HG03060 (cell line): Measurements from ENCODE around the gene MTMR11.
A peak's percentile ranks its signal among the peaks of the same experiment; 100 is the strongest.

Experiments
- ATAC-seq: cut with Tn5 transposase; IDR thresholded peaks from one replicate; pipeline ENCODE4 v1.9.1; 2021; ENCODE audit warnings: low read depth, moderate number of reproducible peaks; ENCODE audit not compliant: unreplicated experiment

The MTMR11 gene

DNA sequence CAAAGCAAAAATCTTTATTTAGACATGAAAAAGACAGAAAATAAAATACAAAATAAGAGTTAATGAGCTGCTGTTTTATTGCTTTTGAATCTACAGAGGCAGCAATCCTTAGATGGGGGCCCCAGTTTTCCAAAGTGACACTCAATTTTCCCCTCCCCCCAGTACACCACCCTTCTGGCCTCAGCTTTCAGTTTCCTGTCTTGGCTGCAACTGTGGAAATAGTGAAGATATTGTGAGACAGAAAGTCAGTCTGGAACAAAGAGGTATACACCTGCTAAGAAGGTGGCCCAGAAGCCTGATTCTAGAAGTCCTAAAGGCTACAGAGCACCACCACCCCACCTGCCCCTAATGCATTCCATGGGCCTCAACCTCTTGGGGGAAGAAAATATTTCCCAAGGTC lies 1.1 kb upstream of the MTMR11 start:
- ATAC-seq, result no peak

DNA sequence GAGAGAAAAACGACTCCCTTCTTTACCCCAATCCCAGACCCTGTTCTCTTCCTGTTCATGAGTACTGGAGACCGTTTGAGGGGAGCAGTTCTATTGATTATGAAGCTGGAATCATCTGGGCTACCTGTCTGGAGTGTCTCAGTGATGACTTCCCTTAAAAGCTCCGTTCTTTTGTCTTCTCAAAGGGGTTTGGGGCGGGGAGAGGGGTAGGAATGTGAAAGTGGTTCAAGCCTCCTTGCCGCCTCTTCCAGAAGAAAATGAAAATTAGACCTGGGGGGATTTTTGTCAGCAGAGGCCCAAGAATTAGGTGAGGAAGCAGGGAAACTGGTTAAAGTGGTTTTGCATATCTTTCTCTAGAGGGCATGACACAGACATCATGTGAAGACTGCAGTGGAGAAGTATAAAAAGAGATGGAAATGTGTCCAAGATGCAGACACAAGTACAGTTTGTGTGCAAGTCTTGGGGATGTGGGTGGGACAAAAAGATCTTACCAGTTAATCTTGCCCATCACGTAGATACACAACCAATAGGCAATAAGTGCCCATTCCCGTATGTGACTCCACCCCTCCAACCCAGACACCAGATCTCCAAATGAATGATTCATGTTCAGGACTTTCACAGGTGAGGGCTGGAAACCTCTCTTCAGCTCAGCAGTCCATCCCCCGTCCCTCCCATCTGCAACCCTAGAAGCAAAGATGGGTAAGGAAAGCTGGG lies 470 bp upstream of the MTMR11 start:
- no peak for ATAC-seq

DNA sequence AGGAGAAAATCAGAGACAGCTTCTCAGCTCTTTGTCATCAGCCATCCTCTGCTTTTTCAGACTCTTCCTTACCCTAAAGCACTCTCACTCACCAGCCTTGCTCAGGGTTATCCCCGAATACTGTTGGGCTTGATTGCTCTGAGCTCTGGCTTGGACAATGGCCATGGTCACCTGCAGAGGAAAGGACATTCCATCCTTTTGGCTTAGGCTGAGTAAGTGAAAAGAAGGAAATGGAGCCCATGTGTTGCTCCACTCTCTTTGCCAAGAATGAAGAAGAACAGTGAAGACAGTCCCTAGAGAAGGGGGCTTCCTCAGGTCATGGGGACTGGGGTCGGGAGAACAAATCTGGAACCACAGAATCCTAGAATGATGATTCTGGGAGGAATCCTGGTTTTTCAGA lies 2.3 kb downstream of the MTMR11 start:
- no peak for ATAC-seq

DNA sequence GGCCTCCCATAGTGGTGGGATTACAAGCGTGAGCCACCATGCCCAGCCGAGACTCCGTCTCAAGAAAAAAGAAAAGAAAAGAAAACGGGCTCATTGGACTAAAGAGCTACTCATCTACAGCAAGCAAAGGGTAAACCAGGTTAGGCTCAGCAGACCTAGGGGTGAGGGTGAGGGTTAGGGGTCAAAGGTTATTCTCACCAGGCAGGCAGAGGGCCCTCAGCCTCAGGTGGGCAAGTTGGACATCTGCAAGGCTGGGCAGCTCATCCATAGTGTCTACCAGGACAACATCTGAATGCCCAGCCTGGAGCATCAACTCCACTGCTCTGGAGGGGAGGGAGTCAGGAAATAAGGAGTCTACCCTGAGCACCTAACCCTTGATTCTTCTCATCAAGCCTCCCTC lies 3.5 kb downstream of the MTMR11 start:
- no peak for ATAC-seq

DNA sequence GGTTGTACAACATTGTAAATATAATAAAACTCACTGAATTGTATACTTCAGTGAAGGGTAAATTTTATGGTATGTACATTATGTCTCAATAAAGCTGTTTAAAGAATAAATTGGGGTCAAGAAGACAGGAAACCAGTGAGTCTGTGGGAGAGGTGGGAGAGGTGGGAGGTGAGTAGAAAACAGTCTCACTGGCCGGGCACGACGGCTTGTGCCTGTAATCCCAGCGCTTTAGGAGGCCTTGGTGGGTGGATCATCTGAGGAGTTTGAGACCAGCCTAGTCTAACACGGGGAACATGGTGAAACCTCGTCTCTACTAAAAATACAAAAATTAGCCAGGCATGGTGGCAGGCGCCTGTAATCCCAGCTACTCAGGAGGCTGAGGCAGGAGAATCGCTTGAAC lies 4.2 kb downstream of the MTMR11 start:
- ATAC-seq, result no peak

DNA sequence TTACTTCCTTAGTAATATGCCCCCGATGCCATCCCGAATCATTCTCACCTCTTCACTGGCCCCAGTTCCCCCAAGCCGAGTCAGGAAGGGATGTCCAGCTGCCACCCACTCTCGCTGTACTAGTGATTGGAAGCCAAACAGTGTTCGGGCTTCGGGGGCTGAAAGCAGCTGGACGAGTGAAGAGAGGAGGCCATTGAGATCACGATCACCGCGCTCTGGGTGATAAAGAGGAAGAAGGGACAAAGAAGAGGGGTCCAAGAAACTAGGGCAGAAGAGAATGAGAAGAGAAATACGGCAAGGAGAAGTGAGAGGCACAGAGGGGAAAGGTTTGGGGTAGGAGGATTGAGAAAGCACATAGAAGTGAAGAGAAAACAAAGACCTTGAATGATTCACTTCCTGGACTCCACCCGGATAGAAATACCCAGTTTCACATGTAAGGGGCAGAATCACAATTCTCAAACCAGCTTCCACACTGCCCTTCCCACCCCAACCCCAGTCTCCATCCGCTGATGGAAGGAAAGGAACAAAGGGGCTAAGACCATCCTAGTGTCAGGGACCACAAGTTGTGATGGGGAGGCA lies 5.4 kb downstream of the MTMR11 start:
- no peak for ATAC-seq

DNA sequence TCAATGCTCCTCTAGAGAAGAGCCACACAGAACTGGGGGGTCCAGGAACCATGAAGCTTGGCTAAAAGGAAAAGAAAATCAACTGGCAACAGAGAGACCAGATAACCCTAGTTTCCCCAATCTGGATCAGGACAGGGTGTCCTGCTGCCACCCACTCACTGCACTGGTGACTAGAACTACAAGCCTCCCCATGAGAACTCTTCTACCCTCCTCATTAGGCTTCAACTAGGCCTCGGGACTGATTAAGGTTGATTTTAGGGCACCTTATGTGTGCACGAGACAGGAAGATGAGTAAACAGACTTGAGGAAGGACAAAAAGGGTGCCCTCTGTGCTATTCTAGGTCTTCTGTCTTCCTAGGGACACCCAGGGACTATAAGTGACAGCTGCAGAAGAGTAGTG lies 6.8 kb downstream of the MTMR11 start:
- ATAC-seq, result no peak

DNA sequence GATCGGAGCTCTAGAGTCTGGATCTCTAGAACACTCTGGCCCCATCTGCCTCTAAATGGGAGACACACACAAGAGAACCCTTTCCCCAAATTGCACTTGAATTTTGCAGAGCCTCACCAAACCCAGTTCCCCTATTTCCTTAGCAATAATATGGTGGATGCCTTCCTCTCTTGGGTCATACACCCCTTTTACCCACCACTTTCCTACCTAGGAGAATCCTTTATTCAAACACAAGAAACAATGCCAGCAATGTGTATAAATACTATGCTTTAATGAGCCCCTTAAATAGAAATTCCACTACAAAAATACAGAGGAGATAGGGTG lies 8.3 kb downstream of the MTMR11 start:
- ATAC-seq, result no peak

DNA sequence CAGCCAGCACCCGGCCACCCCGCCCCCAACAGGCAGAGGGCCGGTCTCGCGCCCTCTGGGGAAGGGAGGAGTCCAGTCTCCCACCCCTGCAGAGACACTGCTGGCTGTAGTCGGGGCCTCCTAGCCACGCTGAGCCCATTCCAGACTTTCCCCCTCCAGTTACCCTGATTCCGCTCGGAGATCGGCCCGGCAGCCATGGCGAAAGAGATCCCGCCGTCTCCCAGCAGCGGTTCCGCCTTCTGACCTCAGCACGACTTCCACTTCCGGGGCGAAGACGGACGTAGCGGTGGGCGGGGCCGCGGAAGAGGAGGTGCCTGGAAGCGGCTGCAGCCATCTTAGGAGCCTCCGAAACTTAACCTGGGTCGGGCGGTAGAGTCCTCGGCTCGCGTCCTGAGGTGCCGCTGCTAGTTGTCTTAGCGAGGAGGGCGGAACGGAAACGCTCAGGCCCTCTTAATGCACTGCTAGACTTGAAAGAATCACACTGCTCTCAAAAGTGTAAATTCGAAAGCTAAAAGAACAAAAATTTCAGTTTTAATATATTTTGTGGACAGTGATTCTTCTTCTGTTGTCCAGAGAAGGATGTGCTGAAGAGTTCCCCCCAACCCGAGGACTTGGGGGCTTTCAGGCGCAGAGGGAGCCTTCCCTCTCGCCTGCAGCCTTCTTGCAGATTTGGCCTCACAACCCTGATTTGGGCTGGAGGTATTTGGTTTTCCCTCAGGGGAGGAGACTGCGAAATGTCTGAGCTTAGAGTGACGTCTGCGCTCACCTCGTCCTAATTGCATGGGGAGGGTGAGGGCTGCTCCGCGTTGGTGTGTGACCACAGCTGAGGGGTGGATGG lies 8.9 kb downstream of the MTMR11 start, which contains the start of gene SF3B4:
Gene SF3B4, minus strand, starts transcription at position 241 of the 838 bp plus-strand sequence. Its CDS starts 44 bp downstream, at position 197.
- ATAC-seq, result peak; percentile 53

DNA sequence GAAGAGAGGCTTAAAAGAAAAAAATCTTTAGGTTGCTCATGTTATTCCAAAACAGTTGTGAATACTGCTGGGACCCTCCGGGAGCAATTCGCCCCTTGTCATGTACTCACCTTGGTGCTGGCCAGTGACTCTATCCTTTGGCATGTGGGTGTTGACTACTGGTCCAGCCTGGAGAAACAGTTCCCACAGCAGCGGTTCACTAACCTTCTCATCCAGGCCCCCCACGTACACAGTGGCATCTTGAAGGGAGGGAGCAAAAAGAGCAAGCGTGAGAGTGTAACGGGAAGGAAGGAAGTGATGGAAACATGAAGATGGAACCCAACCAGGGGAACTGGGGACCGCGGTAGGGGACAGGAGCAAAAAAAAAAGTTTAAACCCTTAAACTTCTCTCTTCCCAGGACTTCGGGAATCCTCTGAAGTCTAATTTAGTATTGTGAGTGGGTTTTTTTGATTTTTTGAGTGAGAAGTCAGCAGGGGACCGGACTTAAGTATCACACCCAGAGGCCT lies 9.6 kb downstream of the MTMR11 start:
- no peak for ATAC-seq

DNA sequence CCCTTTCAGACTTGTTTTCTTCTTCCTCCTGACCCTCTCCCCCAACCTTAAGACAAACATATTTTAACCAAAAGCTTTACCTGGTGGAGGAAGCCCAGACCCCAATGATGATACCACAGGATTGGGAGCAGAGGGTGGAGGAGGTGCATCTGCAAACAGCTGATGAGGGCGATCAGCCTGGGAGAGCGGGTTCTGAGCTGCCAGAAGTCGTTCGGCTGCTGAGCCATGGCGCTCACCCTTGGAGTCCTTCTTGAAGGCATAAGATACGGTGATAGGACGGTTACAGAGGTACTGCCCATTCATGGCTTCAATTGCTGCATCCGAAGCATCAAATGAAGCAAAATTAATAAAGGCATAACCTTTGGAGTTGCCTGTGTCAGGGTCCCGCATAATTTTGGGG lies 10.4 kb downstream of the MTMR11 start:
- ATAC-seq, result no peak

DNA sequence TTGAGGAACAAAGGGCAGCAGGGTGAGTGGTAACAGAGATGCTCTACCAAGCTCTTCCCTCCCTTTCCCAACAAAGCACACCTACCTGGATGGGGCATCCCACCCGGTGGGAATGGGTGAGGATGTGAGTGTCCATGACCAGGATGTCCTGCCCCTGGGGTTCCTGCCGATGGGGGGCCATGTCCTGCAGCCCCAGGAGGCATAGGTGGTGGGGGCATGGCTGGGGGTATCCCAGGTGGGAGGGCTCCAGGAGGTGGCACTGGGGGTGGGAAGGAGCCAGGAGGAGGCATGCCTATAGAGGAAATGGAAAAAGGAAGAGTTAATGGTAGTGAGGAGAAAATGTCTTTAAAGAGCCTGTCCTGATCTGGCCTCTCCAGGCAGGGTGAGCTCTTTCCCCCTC lies 10.9 kb downstream of the MTMR11 start:
- no peak for ATAC-seq

DNA sequence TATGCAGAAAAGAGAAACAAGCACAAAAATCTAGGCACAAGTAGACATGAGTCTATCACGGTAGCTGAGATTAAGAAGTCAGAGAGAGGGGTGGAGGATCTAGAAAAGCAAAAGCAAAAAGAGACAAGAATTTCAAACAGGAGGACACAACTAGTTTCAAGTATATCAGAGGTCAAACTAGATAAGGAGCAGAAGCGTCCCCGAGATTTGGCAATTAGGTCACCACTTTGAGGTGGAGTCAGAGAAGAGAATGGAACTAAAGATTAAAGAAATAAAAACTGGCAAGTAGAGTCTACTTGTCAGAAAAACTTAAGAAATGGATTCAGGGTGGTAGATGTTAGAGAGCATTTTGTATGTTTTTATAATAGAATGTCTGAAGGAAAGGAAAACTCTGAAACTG lies 11.3 kb downstream of the MTMR11 start:
- ATAC-seq, result no peak

DNA sequence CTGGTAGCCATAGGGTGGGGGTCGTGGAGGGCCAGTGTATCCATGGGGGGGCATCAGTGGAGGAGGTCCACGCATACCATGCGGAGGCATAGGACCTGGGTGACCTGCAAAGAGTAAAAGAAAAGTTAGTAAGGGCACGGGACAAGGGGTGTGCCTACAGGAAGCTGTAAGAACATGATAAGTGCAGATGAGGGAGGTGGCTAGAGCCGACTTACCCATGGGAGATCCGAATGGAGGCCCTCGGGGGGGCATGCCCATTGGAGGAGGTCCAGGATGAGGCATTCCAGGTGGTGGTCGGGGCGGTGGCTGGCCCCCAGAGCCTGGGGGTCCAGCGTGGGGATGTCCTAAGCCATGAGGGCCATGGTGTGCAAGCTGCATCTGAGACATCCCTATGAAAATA lies 13.1 kb downstream of the MTMR11 start:
- no peak for ATAC-seq

DNA sequence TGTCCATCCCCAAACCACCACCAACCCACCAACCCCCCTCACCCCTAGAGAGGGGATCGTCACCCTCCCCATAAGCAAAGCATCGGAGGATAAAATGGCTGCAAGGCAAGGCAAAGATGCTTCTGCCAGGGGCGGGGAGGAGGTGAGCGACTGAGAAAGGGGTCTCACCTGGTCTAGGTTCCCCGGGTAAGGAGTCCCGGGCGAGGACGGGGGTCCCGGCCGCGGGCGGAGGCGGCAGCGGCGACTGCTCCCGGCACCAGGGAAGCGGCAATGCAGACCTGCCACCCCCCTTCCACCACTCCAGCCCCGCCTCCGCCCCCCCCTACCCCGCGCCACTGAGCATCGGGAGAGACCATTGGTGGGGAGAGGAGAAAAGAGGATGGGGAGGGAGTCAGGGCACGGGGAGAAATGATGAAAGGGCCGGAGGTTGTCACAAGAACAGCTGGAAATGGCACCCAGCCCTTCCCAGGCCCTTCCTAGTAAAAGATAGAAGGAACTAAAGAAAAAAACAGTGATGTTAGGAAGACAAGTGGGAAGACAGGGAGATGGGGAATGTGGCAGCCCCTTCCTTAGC lies 19.0 kb downstream of the MTMR11 start, which contains the start of gene SV2A:
Gene SV2A, minus strand, starts transcription at position 274 of the 574 bp plus-strand sequence. CDS start 4,004 bp downstream, outside the sequence.
- ATAC-seq, result no peak

DNA sequence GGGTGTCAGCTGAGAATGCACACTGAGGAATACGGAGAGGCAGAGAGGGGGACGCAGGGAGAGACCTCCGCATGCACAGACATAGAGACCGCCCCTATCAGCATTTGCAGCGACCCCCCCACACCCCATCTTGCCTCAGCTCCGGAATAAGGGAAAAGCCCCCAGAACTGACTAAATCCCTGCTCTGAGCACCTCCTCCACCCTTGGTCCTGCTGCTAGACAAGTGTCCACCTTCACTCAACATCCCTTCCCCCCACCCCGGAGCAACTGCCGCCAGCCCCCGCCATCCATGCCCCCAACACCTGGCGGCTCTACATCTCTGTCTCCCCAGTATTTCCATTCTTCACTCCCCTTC lies 19.8 kb downstream of the MTMR11 start:
- no peak for ATAC-seq

DNA sequence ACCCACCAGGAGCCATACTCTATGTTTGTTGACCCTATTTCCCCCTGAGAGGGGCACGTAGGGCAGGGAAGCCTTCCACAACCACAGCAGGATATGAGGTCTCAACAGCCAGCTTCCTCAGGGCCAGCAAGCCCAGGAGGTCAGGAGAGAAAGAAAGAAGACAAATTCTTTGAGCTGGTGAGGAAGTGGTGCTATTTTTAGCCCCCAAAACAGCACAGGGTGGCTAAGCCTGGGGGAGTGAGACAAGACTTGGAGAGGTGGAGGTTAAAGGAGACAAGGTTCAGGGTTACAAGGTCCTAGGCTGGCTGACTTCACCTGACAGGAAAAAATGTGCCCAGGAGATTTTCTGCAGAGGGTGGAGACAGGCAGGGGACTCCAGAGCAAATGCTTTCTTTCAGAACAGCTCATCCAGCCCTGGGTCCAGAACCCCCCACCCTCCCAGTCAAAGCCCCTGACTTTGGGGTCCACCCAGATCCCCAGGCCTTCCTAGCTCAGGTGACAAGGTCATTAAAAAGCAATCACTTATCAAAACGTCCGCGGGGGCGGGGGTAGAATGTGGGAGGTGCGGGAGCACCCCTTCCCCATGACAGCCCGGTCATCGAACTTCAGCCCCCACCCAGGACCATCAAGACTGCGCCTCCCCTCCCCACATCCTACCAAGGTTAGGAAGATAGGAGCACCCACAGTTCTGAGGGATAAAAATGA lies 20.3 kb downstream of the MTMR11 start:
- ATAC-seq, result no peak

DNA sequence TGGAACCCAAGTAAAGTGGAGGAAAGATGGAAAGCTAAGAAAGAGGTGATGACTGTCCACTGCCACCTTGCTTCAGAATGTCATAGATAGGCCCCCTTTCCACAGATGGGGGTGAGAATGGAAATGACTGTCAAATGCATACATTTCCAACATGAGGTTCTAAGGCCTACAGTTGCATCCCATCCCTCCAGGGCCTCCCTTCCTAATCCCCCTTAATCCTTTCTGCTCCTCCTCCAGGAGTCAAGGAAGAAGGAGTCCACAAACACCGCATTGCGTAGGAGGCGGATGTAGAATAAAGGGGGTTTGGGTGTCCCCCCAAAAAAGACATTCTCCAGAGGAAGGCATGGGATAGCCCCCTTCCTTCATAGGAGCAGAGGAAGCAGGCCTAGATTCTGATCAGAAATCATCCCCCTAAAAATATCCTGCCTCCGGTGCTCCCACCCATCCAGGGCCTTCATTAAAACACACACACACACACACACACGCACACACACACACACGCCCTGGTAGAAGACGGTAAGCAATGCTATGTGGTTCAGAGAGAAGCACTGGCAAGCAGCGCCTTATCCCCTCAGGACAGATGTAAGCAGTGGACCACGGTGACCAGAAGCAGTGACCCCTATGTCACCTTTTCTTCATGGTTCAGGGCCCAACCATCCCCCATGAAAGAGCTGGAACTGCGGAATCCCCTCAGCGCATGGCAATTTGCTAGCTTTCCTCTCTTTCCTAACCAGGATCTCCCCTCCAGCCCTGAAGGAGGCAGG lies 21.1 kb downstream of the MTMR11 start:
- ATAC-seq, result no peak

DNA sequence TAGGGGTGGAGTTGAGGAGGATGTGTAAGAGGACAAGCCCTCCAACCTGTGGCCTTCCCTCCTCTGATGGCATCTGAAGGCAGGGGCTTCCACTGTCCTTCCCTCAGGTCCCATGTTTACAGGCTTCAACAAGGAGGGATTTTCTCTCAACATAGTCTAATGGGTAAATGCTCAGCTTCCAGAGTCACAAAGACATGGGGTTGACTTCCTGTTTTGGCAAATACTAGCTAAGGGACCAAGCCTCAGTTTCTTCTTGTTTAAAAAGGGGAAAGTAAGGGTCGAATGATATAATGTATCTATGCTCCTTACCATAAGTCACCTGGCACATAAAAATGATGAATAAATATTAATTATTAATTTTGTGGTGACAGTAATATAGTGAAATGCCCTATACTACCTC lies 22.1 kb downstream of the MTMR11 start:
- no peak for ATAC-seq

DNA sequence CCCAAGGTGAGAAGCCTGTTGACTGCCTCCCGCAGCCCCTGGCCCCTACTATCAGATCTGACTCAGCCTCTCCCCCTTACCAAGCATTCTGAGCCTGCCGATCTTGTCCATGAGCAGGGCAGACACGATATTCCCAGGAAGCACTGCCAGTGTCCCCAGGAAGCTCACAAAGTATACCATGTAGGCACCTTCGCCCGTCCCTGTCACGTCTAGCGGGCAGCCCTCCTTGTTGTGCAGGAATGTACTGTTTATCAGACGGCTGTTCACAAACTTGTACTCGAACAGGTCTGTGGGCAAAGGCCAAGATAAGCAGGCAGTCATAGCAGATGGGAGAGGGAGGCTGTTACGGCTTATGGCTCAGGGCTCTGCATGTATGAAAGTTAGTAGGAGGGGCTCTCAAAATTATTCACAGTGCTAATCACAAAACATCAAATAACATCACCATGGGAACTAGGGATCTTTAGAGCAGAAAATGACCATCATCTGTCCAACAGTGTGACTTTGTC lies 30.1 kb downstream of the MTMR11 start:
- no peak for ATAC-seq
